CD14-positive monocyte (primary cell): ENCODE results near the gene DDX47. TPM values are rescaled to one million over a fixed set of nuclear protein-coding genes. Genes with fewer than 3 reads are reported as not detected.

ENCODE experiments used
- DNase-seq, 3 donors: peaks; one replicate each; pipeline ENCODE4 v3.0.0-alpha.2; 2011 to 2022
- H2AFZ ChIP-seq: 2 replicates; pipeline ENCODE4 v1.6.0; 2012; ENCODE audit warnings: mild to moderate bottlenecking, low read depth, low read length, inconsistent platforms; ENCODE audit not compliant: insufficient read depth, poor library complexity, severe bottlenecking
- H3K27ac ChIP-seq, 2 donors: 1 replicate in 1 of 2; 2 replicates in 1 of 2; pipeline ENCODE4 v1.5.1; 2012 to 2013; ENCODE audit warnings: low read length in 2 of 2, control low read depth in 1 of 2, inconsistent platforms in 1 of 2, low read depth in 1 of 2, mild to moderate bottlenecking in 1 of 2
- H3K27me3 ChIP-seq, 2 donors: one replicate each; pipeline versions ENCODE4 v1.6.0 to v1.6.1; 2011 to 2013; ENCODE audit warnings: low read length in 2 of 2; ENCODE audit not compliant: control insufficient read depth in 2 of 2, insufficient read depth in 2 of 2
- H3K36me3 ChIP-seq, 2 donors: replicated peaks in 1 of 2; 1 replicate in 1 of 2; 2 replicates in 1 of 2; pipeline versions ENCODE4 v1.5.1 to v1.6.1; 2012 to 2013; ENCODE audit warnings: low read length in 2 of 2, control low read depth in 1 of 2, inconsistent platforms in 1 of 2, mild to moderate bottlenecking in 1 of 2; ENCODE audit not compliant: insufficient read depth in 2 of 2, control insufficient read depth in 1 of 2
- H3K4me1 ChIP-seq, 2 donors: 1 replicate in 1 of 2; 2 replicates in 1 of 2; pipeline versions ENCODE4 v1.5.1 to v1.6.1; 2012 to 2013; ENCODE audit warnings: low read length in 2 of 2, control low read depth in 1 of 2, inconsistent platforms in 1 of 2, mild to moderate bottlenecking in 1 of 2, moderate library complexity in 1 of 2; ENCODE audit not compliant: insufficient read depth in 2 of 2, control insufficient read depth in 1 of 2
- H3K4me2 ChIP-seq: replicated peaks from 2 replicates; pipeline ENCODE3; 2012; ENCODE audit warnings: low read length, moderate library complexity, mild to moderate bottlenecking; ENCODE audit not compliant: poor library complexity, severe bottlenecking; ENCODE audit errors: extremely low read depth
- H3K4me3 ChIP-seq, 3 experiments: fragments of 200-600 bp in 1 of 3; sonication (generic) in 1 of 3; replicated peaks in 1 of 3; 1 replicate in 2 of 3; 2 replicates in 1 of 3; pipeline ENCODE4 v1.5.1; 2011 to 2013; ENCODE audit warnings: low read length in 3 of 3, mild to moderate bottlenecking in 3 of 3, control low read depth in 2 of 3, low read depth in 2 of 3, inconsistent platforms in 1 of 3, moderate library complexity in 1 of 3
- H3K79me2 ChIP-seq: 2 replicates; pipeline ENCODE4 v1.6.0; 2012; ENCODE audit warnings: mild to moderate bottlenecking, control low read depth, inconsistent platforms, low read length, moderate library complexity; ENCODE audit not compliant: insufficient read depth
- H3K9ac ChIP-seq: 2 replicates; pipeline ENCODE4 v1.6.0; 2017; ENCODE audit warnings: low read length, mild to moderate bottlenecking; ENCODE audit not compliant: insufficient read depth, poor library complexity, severe bottlenecking
- H3K9me3 ChIP-seq, 2 donors: replicated peaks in 1 of 2; 1 replicate in 1 of 2; 2 replicates in 1 of 2; pipeline versions ENCODE4 v1.5.1 to v1.6.1; 2012 to 2013; ENCODE audit warnings: low read length in 2 of 2, control low read depth in 1 of 2; ENCODE audit not compliant: control insufficient read depth in 1 of 2, insufficient read depth in 1 of 2
- H4K20me1 ChIP-seq: 2 replicates; pipeline ENCODE4 v1.6.0; 2012; ENCODE audit warnings: mild to moderate bottlenecking, low read length, control low read depth, moderate library complexity; ENCODE audit not compliant: insufficient read depth
- H3K27ac Mint-ChIP-seq, 7 donors: one replicate each; pipeline ENCODE4 v1.8.0; 2020; ENCODE audit warnings: mild to moderate bottlenecking in 7 of 7, mixed read lengths in 7 of 7, moderate library complexity in 6 of 7, inconsistent platforms in 2 of 7
- H3K27me3 Mint-ChIP-seq, 3 donors: one replicate each; pipeline ENCODE4 v1.8.0; 2021 to 2022; ENCODE audit warnings: low read depth in 3 of 3, mild to moderate bottlenecking in 3 of 3, mixed read lengths in 3 of 3, moderate library complexity in 3 of 3, inconsistent platforms in 1 of 3
- H3K36me3 Mint-ChIP-seq, 2 donors: one replicate each; pipeline ENCODE4 v1.8.0; 2020; ENCODE audit warnings: mixed read lengths in 2 of 2, inconsistent platforms in 1 of 2, mild to moderate bottlenecking in 1 of 2
- H3K4me1 Mint-ChIP-seq: one replicate; pipeline ENCODE4 v1.8.0; 2020; ENCODE audit warnings: mild to moderate bottlenecking, mixed read lengths
- H3K4me3 Mint-ChIP-seq, 2 donors: one replicate each; pipeline ENCODE4 v1.8.0; 2020; ENCODE audit warnings: mild to moderate bottlenecking in 2 of 2, mixed read lengths in 2 of 2, moderate library complexity in 1 of 2
- H3K9me3 Mint-ChIP-seq, 7 donors: one replicate each; pipeline ENCODE4 v1.8.0; 2020 to 2022; ENCODE audit warnings: mixed read lengths in 7 of 7, mild to moderate bottlenecking in 6 of 7, moderate library complexity in 6 of 7, inconsistent platforms in 2 of 7
- whole genome bisulfite sequencing: methylation state at CpG from one replicate; pipeline ENCODE4 v1.1.5; 2013; ENCODE audit warnings: missing lambda C conversion rate; ENCODE audit not compliant: insufficient coverage; 5-methylcytosine and 5-hydroxymethylcytosine counted together
- intact Hi-C, 2 donors: fragments of 100-400 bp; cut with micrococcal nuclease; formaldehyde crosslinking; loops; one replicate each; pipeline versions ENCODE4 v1.15.0 to v1.15.1; 2023
- polyA plus RNA-seq, 3 donors: library from polyadenylated mRNA; depleted of rRNA in 1 of 3; unstranded in 2 of 3; stranded (reverse) in 1 of 3; fragments of 300-500 nt in 2 of 3; fragments of >200 nt in 1 of 3; fragmentation: Illumina TruSeq in 2 of 3; gene quantifications; 1 replicate in 2 of 3; 2 replicates in 1 of 3; pipeline ENCODE4 v1.2.3, GENCODE V29; 2012 to 2021
- TF ChIP-seq, protein P1 (sequence below): fragments of 200-600 bp; IDR thresholded peaks from one replicate; pipeline ENCODE4 v1.8.0; 2022; ENCODE audit warnings: antibody characterized with exemption, mild to moderate bottlenecking

DDX47 gene
- polyA plus RNA-seq, 3 donors = 27.6 to 35.2 (median 30.1) TPM

DNA sequence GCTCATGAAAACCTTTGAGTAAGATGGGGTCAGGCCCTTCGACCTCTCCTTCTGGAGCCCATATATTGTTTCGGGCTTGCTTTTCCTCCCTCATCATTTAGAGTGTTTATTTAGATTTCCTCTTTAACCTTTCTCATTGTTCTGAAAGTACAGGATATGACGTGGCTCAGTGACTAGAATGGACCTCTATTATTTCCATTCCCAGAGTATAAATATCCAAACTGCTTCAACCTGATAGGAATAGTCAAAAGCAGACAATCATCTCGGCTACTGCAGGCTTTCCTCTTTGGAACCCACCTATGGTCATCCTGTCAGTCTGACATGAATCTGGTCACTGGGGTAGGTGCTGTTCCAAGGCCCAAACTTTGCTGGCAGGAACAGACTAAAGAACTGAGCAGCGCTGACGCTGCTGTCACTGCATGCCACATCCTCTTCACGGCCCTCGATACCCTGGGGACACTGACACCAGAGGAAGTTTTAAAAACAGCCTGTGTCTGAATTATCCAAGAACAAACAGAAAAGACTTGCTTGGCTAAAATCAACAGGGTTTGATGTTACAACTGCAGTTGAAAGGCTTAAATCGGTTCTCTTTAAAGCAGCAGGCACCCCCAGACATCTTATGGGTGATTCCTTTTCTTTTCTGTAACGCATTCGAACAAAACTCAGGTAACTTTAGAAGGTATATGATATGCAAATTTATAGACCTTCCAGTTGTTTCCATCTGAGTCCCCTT is 5.0 kb upstream of the DDX47 start:
- Histone ChIP-seq H3K27me3 (no peaks in the 10 kb centered on the region), H3K9me3 (no peaks in the 10 kb centered on the region), H3K27ac (peak overlapping the region in 1 of 2 donors; percentile 59), H4K20me1 (no peaks in the 10 kb centered on the region), H3K36me3 (no peaks in the 10 kb centered on the region), H3K4me2 (peak overlapping the region; percentile 54), H3K4me3 (peak overlapping the region in 1 of 3 experiments; percentile 47), H3K9ac (no peak overlapping the region), H3K4me1 (peaks cover 24 to 44% of the 10 kb centered on the region in 2 donors), H3K79me2 (peaks cover under 1% of the 10 kb centered on the region), H2AFZ (peak overlapping the region; percentile 64)
- 14% methylated on average over 5 of the region's 11 CpGs for WGBS
- peak in 1 of 3 donors; percentile 15 for DNase-seq
- H3K27ac Mint-ChIP-seq = peak overlapping the region; percentile 16 to 92 (median 89)
- peaks cover 30% of the 10 kb centered on the region for H3K4me1 Mint-ChIP-seq
- H3K27me3 Mint-ChIP-seq = peaks cover 0 to 2% (median 2%) of the 10 kb centered on the region in 3 donors
- H3K36me3 Mint-ChIP-seq = no peaks in the 10 kb centered on the region
- H3K9me3 Mint-ChIP-seq = peaks cover 0 to 3% (median 0%) of the 10 kb centered on the region in 7 donors
- intact Hi-C loops = no loop called here
- peak overlapping the region; percentile 32 to 58 for H3K4me3 Mint-ChIP-seq
- TF ChIP-seq, protein P1, sequence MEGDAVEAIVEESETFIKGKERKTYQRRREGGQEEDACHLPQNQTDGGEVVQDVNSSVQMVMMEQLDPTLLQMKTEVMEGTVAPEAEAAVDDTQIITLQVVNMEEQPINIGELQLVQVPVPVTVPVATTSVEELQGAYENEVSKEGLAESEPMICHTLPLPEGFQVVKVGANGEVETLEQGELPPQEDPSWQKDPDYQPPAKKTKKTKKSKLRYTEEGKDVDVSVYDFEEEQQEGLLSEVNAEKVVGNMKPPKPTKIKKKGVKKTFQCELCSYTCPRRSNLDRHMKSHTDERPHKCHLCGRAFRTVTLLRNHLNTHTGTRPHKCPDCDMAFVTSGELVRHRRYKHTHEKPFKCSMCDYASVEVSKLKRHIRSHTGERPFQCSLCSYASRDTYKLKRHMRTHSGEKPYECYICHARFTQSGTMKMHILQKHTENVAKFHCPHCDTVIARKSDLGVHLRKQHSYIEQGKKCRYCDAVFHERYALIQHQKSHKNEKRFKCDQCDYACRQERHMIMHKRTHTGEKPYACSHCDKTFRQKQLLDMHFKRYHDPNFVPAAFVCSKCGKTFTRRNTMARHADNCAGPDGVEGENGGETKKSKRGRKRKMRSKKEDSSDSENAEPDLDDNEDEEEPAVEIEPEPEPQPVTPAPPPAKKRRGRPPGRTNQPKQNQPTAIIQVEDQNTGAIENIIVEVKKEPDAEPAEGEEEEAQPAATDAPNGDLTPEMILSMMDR = no peak

DNA sequence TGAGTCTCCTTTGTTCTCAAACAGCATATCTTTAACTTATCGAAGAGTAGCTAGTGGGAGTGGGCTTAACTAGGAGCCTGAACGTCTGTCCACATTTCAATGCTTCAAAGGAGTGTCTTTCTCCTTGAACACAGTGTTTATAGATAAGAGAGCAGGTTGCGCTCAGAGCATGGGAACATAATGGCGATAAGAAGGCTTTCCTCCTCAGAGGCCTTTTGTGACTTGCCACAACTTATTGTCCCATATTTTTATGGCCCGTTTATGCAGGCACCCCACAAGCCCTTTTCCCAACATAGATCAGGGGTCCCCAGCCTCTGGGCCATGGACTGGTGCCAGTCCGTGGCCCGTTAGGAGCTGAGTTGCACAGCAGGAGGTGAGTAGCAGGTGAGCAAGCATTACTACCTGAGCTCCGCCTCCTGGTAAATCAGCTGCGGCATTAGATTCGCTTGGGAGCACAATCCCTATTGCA is 2.6 kb upstream of the DDX47 start:
- Mint-ChIP-seq H3K9me3 (peaks cover 0 to 3% (median 0%) of the 10 kb centered on the region in 7 donors), H3K4me1 (peaks cover 44% of the 10 kb centered on the region), H3K27me3 (peaks cover 0 to 2% (median 2%) of the 10 kb centered on the region in 3 donors), H3K27ac (no peak overlapping the region), H3K4me3 (no peak overlapping the region), H3K36me3 (peaks cover 3 to 9% of the 10 kb centered on the region in 2 donors)
- H3K27ac ChIP-seq = no peak overlapping the region
- intact Hi-C loops = loop anchor here in 1 of 2 donors (10.0 kb wide), 1 partner anchor 96 kb away; the partner anchor contains the start of gene CDKN1B
- H3K27me3 ChIP-seq = no peaks in the 10 kb centered on the region
- TF ChIP-seq, protein P1 = no peak
- no peak for DNase-seq
- no peaks in the 10 kb centered on the region for H4K20me1 ChIP-seq
- H3K36me3 ChIP-seq = peaks cover 3 to 4% of the 10 kb centered on the region in 2 donors
- no peak overlapping the region for H2AFZ ChIP-seq
- no peaks in the 10 kb centered on the region for H3K9me3 ChIP-seq
- H3K4me1 ChIP-seq = peaks cover 32 to 54% of the 10 kb centered on the region in 2 donors
- no peak overlapping the region for H3K4me3 ChIP-seq
- no peak overlapping the region for H3K9ac ChIP-seq
- WGBS = 86% methylated on average over 4 of the region's 10 CpGs
- H3K4me2 ChIP-seq = no peak overlapping the region
- peaks cover 25% of the 10 kb centered on the region for H3K79me2 ChIP-seq
